GM18499 (cell line): ENCODE measurements around the gene RAPGEF3.

Source experiments
- ATAC-seq: cut with Tn5 transposase; IDR thresholded peaks from one replicate; pipeline ENCODE4 v1.9.1; 2021; ENCODE audit warnings: moderate number of reproducible peaks; ENCODE audit not compliant: insufficient read depth, unreplicated experiment

RAPGEF3 gene

DNA sequence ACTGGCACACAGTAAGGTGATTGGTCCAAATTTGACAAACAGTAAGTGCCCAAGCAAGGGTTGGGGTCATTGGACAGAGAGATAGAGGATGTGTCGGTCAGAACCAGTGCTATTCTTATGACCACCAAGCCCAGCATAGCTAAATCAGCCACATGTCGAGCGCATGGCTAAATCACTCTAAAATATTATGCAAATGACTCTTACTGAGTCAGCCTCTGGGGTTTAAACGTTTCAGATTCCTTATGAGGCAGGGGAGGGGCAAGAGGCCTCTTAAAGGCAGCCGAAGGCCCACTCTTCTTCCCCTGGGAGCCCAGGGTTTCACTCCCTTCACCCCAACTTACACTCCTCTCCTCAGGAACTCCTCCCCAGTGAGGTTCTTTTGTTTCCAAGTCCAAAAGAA lies 32.8 kb downstream of the RAPGEF3 start:
- ATAC-seq: peak; percentile 73

DNA sequence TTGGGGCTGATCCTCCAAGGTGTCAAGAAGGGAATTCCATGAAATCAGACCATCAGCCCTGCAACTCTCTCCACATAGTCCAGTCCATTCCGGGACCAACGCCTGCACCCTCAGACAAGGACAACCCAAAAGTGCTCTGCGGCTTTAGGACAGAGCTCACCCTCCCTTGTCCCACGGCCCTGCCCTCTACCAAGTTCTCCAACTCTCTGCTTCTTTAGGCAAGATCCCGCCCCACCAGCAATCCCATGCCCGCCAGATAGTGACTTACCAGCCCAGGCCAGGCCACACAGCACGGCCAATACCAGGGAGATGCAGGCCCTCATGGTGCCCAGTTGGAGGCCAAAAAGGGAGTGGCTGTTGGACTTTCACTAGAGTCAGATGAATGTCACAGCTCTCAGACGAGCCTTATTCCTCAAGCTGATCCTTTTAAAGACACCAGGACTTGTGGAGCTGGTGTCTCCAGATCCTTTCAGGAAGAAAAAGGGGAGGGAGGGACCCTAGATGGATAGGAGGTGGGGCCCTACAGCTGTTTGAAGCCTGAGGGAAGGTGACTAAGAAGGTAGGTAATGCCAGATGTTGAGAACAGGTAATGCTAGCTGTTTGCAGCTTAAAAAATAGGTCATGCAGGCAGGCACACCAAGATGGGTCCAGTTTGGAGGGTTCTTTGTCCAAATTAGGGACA lies 33.4 kb downstream of the RAPGEF3 start, which contains the start of gene ENDOU:
TSS of gene ENDOU (minus strand) at position 400 of the 682 bp plus-strand sequence. CDS start at position 323, 77 bp downstream.
- no peak for ATAC-seq

DNA sequence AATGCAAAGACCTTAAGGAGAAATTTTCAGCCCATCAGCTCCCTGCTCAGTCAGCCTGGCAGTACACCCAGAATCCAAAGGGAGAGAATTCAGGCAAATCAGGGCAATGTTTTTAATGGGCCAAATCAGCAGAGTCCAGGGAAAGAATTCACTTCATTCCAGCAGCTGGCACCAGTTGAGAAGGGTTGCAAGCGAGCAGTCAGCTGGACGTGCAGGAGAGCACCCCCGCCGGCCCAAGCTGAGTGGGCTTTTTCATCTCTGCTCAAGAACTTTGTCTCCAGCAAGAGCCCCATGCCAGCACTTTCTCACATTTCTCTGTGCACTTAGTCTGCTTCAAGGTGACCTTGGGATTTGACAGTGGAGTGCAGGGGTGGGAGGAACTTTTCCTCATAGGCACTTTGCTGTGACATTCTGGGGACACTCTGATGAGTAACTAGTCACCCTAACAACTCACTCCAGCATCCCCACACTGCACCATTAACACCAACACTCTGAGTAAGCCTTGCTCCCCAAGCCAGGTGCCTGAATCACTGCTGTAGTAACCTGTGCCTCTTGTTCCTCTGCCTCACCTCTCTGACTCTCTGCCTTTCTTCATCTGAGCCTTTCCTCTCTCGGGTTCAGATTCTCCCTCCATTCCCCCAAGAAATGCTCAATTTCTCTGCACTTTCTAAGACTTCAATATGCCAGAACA lies 35.6 kb downstream of the RAPGEF3 start:
- ATAC-seq: no peak

GRCh38 chr12:47722136-47722834 lies 36.4 kb downstream of the RAPGEF3 start:
- no peak for ATAC-seq

- no peak for ATAC-seq
These were observed 37.2 kb downstream of the RAPGEF3 start for GRCh38 chr12:47721431-47721973.

GRCh38 chr12:47718531-47718930 lies 40.1 kb downstream of the RAPGEF3 start:
- no peak for ATAC-seq

GRCh38 chr12:47717443-47718193 lies 41.1 kb downstream of the RAPGEF3 start:
- ATAC-seq: no peak

- ATAC-seq: no peak
These were observed 41.6 kb downstream of the RAPGEF3 start for GRCh38 chr12:47717046-47717442.

DNA sequence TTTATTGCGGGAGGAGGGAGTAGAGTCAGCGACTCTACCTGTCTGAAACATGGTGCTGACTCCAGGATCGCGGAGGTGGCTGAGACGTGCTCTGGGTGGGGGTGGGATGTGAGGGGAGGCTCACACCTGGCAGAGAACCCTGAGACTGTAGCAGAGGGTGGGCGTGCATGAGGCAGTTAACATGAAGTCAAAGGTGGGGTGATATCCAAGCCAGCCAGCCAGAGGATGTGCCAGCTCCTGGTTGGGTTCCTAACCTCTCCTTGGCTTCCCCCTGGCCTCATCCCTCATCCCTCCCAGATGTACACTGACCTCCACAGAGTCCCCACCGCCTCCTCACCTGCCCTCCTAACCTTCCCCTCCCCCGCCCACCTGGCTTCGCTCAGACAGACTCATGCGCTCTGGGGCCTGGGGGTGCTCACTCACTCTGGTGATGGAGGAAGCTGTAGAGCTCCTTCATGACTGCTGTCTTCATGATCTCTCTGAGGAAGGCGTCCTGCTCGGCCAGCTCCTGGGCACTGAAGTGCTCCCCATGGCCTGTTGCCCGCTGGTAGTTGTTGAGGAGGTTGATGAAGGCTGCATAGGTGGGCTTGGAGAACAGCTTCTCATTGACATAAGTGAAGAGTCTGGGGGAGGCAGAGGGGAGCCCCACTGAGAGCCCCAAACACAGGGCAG lies 42.7 kb downstream of the RAPGEF3 start:
- no peak for ATAC-seq

DNA sequence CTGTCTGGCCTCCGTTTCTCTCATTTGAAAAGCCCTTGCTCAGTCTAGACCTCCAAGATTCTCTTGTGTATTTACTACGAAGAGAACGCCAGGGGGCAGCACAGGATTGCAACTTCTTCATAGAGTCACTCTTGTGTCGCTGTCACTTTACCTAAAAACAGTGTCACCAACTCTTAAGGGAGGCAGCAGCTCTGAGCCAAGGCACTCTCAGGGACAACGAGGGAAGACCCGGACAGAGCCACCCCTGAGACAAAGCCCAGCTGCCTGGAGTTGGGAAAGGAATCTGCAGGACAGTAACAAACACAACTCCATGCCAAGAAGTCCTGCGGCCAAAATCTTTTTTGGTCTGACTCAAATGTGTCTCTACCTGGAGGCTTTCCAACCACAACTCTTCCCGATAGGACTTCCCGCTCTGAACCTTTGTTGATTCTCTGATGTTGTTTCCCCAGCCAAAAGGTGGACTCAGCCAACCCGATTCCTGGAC lies 43.2 kb downstream of the RAPGEF3 start:
- no peak for ATAC-seq

- no peak for ATAC-seq
These were observed 43.8 kb downstream of the RAPGEF3 start for GRCh38 chr12:47714826-47715386.

DNA sequence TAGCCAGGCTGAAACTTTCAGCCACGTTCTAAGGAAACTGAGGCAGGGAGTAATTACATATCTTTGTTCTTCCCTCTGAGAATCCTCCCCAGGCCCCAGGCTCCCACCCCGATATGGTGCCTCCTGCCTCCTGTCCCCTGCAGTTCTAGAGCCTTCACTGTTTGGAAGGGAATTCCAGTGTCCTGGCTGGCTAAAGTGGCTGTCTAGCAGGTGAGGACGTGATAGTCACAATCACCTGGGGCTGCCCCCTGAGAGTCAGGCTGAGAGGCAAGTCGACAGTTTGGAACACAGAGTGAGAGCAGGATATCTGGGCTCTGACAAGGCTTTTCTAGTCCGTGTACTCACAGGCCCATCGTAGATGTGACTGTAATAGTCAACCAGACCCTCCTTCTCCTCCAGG lies 46.5 kb downstream of the RAPGEF3 start:
- ATAC-seq: no peak

GRCh38 chr12:47711448-47711847 lies 47.2 kb downstream of the RAPGEF3 start:
- no peak for ATAC-seq

- no peak for ATAC-seq
These were observed 48.4 kb downstream of the RAPGEF3 start for GRCh38 chr12:47710278-47710677.

GRCh38 chr12:47709671-47710070 lies 49.0 kb downstream of the RAPGEF3 start:
- no peak for ATAC-seq

DNA sequence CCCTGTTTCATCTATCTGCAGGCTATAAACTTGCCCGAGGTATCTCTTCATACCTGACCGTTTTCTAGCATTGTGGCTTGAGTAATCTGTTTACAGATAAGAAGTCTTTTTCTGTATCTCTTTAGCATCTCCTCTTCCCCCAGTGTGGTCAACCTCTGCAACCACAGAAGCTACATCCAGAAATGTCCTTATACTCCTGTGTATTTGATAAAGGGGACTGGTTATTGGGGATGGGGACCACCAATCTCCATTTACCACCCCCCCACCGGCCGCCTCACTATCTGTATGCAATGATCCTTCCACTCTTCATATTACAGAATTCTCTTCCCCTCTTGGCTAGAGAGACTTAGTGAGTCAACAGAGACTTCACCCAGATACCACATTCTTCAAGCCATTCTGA lies 49.4 kb downstream of the RAPGEF3 start:
- no peak for ATAC-seq

DNA sequence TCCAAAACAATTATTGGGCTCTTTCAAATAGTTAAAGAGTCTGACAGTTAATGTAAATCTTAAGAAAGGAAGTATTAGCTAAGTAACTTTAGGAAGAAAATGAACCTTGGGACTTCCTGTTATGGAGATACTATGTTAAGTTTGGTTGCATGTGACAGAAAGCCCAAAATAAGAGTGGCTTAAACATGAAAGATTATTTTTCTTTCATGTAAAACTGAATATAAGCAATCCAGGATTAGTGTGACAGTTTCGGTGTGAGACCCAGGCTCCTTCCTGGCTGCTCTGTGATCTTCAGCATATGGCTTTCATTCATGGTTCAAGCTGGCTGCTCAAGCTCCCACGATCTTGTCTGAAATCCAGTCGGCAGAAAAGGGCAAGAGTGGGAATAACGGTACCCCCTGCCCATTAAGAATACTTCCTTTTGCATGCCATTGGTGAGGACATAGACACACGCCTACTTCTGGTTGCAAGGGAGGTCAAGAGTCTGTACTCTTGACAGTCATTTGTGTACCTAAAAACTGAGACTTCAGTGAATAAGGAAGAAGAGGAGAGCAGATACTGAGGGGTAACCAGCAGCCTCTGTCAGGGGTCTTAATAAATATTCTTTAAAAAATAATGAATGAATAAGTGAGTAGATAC lies 50.7 kb downstream of the RAPGEF3 start:
- ATAC-seq: no peak

- no peak for ATAC-seq
These were observed 51.3 kb downstream of the RAPGEF3 start for GRCh38 chr12:47707355-47707754.
